Activated CD8-positive, alpha-beta memory T cell treated with anti-CD3 and anti-CD28 coated beads for 1 hour (primary cell): Measurements from ENCODE around the gene SKAP1.
"Not testable (repeated sequence)": the region's sequence is repeated elsewhere in the genome, so short reads cannot be mapped to it uniquely, and the experiment has no call there.

ENCODE experiments used
- DNase-seq, 2 donors: peaks; one replicate each; pipeline ENCODE4 v3.0.0-alpha.2; 2020; ENCODE audit warnings: low read depth in 1 of 2; ENCODE audit errors: extremely low read depth in 1 of 2

SKAP1 gene

DNA sequence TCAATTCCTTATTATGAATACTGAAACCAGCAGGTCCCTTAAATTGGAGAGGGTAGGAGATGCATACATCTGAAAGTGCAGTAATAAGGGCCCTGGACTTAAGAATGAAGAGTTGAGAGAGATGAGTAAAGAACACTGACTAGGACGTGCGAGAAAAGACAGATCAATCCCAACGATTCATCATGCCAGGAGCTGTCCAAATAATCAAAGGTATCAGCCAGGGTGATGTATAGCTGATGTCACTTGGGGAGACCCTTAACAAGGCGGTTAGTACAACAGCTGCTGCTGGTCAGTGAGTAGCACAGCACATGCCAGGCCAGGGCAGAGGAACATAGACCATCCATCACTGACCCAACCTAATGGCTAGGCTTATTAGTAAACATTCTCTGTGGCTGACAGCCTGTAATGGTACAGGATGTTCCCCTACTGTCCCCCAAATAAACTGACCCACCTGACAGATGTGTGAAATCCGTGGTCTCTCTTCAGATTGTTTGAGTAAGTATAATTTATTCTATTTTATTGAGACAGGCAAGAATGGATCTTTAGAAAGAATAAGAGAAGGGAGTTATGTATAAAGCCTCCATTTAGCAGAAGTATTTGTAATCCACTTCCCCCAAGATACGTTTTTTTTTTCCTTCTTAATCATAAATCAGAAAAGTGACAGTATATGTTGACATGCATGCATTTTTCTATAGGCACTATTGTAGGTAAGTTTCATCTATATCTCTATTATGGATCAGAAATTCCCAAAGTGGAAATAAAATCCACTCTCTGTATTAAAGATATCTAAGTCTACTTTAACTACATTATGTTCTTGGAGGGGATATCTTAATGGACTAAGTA, 204.1 kb downstream of the SKAP1 start:
- no peak for DNase-seq

DNA sequence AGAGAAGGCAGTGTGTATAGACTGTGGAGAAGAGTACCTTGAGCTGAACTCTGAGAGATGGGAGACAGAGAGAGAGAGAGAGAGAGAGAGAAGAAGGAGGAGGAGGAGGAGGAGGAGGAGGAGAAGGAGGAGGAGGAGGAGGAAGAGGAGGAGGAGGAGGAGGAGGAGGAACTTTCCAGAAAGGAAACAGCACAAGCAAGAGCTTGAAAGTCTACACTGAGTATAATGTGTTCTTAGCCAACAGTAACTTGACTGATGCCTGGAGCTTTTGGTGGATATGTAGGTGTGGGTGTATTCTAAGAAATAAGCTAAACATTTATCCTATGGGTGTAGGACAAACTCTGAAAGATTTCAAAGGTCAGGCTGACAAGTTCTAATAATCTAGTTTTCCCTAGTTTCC, 206.1 kb downstream of the SKAP1 start:
- DNase-seq, result no peak

DNA sequence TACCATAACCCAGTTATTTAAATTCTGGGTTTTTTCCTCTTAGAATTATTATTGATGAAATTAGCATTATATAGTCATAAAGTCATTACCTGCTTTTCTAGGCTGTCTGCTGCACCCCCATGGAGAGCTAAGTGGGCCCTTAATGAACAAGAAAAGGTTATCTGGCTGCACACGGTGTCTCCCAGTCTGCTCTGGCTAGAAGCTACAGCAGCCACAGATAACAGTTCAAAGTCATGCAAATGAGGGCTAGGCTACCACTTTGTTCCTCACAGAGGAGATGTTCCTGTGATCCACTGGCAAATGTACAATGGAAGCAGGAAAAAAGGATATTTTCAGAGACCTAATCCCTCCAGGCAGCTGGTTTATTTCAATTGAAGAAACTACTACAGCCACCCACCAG, 210.4 kb downstream of the SKAP1 start:
- no peak for DNase-seq

DNA sequence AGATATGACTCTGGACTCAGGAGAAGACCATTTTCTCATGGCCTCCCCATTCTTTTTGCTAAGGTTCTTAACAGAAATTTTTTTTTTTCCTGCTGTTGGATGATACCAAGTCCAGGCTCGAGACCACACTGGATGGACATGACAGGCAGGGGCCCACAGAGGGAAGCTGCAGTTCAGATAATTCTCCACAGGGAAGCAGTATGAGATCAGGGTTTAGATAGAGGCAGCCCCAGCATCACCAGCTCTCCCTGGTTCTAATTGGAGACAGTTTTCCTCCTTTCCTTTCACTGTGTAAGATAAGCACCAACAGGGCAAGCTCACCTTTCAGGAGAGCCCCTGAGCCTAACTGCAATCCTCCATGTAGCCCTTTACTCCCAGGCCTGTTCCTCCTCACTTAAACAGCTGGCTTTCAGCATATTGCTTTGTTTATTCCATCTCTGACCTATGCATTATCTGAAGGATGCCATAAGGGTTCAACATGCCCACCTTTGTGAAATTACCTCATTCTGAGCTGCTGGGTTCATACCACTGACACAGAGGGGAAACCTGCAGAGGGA, 214.4 kb downstream of the SKAP1 start:
- no peak for DNase-seq

DNA sequence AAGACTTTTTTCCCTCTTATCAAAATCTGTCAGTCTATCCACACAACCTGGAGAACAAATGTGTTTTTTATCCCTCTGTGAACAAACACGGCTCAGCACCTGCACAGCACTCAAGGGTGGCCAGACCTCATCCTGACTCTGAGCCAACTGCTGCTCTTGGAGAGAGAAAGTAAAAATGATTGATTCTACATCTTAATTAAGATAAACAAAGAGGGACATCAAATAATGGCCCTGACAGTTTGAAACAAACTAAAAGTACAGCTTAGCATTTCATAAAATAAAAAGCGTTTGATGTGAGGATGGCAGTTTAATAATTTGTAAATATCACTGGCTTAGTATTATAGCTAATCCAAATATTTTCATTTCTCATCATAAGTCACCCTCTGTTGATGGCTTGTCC, 216.2 kb downstream of the SKAP1 start:
- DNase-seq, result no peak

DNA sequence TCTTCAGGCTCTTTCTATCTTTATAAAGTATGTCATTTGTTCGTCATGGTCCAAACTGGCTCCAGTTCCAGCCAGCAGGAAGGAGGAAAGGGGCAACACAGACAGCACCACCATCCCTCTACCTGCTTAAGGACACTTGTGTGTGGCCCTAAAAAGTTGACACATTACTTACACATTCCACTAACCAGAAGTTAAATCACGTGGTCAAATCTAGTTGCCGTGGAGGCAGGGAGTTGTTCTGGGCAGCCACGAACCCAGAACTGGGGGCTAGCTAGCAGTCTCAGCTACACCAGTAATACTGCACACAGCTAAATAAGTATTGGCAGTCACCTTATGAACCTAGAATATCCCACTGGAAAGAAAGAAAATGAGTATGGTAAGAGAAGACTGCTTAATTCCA, 218.2 kb downstream of the SKAP1 start:
- no peak for DNase-seq

DNA sequence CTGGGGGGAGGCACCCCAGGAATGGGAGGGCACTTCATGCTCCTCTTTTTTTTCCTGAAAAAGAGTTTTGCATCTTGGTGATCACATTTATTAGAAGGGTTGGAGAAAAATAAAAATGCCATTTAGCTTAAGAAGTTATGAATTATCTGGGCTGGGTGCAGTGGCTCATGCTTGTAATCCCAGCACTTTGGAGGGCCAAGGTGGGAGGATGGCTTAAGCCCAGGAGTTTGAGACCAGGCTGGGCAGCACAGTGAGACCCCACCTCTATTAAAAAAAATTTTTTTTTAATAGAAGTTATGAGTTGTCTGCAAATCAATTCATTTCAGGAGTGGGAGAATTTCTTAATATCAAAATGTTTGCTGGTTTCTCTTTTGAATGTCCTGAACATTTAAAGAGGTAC, 219.0 kb downstream of the SKAP1 start:
- no peak for DNase-seq

DNA sequence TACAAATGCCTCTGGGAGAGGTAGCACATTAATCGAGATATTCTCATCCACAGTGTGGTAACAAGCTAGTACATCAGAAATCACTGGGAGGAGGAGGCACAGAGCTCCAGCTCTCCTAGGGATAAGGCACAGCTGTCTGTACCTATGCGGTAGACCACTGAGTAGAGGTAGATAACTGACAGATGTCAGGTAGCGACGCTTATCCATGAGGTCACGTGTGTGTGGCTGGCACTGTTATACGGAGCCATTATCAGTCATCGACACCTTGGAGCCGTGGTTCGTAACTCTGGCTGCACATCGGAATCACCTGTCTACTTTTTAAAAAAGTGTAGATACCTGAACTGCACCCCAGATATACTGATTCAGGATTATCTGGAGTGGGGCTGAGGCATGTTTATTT, 220.0 kb downstream of the SKAP1 start:
- DNase-seq, result no peak

DNA sequence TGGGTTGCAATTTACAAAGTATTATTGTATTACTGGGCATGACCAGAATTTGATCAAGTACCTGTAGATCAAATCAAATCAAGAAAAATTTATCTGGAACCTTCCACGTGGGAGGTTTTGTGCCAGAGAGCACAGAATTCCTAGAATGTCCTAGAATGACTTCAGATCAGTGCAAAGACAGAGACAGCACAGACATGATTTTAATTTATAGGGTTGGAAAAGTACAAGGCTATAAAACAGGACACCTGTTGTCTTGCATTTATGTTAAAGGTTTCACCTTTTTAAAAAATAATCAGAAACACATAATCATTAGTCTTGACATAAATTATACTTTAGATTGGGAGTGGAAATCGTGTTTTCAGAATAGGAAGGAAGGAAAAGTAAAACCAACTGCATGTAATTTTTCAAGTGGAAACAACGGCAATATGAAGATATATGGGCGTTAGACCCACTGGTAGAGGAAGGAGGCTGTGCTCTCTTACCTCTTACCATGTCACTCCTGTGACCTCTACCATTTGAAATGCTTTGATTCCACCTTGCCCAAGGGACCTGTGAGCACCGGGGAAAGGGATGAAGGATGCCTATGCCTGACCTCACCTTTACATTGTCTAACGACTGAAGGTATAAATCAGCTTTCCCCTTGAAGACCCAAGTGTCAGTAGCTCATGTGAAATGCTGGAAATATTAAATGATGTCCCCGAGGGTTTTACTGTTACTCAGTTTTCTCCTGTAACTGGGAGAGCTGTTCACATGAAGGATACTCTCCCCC, 222.1 kb downstream of the SKAP1 start:
- DNase-seq, result no peak

DNA sequence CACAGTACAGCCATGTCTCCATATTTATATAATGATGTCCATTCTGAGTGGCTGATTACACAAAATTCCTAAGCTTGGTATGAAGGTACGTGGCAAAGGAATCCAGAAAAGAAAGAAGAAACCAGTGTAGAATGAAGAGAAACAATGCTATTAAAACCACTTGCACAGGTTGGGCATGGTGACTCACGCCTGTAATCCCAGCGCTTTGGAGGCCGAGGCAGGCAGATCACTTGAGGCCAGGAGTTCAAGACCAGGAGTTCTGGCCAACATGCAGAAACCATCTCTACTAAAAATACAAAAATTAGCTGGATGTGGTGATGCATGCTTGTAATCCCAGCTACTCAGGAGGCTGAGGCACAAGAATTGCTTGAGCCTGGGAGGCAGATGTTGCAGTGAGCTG, 223.0 kb downstream of the SKAP1 start:
- not testable (repeated sequence) for DNase-seq

DNA sequence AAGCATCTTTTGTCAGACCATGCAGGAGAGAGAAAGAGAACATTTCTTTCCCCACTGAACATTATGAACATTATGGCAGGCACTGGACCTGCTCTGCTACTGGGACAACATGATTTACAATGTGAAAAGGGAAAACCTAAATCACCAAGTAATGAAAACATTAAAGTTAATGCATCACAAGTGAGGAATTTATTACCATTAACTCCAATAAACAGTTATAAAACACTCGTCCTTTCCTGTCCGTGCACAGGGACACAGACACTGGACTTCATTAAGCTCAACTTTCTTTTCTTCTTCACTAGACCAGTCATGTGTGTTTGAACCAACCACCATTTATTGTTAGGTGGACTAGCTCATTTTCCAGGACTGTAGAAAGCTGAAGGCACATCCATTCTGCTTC, 227.1 kb downstream of the SKAP1 start:
- no peak for DNase-seq

DNA sequence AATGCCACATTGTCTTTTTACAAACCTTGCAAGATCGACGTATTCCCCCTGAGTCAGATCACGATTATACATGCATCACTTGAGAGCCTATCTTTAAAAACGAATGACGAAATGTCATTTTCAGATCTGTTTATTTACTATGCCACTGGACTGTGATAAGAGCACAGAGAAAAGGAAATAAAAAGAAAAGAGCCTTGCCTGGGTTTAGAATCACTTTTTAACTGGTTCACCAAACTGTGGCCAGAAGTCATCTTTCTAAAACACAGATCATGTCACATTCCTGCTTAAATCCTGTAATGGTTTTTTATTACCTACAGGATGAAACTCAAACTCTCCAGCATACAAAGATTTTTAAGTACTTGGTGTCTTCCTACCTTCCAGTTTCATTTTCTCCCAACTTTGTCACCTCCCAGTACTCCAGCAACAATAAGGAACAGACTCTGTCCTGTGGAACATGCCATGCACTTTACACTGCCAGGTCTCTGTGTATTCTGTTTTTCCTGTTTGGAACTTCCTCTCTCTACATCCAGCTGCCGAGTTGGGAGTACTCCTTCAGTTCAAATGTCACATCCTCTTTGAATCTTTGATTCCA, 231.0 kb downstream of the SKAP1 start:
- DNase-seq, result no peak

DNA sequence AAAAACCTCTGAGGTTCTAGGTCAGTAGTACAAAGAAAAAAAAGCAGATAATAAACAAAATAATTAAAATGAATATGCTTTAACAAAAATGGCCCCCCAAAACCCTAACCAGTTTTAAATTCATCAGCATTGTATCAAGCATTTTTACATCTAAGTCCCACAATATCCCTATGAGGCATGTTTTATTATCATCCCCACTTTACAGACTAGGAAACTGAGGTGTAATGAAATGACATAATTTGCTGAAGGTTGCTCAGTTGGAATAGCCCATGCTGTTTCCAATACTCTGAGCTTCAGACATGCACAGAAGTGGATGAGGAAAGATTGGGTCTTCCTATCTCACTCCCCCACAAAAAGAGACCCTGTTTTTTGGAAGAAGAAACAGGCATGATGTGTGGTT, 234.1 kb downstream of the SKAP1 start:
- DNase-seq, result no peak

DNA sequence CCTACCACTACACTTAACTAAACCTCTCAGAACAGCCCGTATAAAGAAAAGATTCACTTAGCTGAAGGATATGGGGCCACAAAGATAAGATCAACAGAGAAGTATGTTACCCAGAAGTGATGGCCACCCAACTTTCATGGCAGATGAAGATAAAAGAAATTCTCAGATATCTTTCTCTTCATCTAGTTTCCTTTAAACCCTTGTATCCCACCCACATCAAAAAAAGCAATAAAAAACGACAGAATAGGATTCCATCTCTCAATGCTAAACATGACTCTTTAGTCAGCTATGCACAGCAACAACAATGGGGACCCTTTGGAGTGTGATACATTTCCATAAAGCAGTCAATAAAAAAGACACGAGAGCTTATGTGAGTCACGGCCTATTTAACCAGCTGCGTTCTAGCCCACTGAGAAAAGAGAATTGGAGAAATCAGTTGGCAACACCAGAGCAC, 235.9 kb downstream of the SKAP1 start:
- no peak for DNase-seq

DNA sequence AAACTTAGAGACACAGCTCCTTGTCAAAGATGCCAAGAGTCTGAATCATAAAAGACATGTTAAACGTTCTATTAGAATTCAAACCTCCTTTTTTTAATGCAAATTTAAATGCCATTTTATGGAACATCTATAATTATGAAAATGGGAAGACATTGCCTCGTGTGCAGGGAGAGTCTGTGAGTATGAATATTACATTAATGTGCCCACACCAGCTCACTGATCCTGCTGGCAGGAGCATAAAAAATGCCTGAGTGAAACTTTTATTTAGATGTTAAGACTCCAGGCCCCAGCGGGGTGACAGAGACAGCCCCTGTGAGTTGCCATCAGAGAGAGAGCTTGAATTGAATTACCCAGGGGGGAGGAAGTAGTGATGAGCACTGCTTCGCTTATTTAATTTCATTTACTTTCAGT, 237.7 kb downstream of the SKAP1 start:
- no peak for DNase-seq

DNA sequence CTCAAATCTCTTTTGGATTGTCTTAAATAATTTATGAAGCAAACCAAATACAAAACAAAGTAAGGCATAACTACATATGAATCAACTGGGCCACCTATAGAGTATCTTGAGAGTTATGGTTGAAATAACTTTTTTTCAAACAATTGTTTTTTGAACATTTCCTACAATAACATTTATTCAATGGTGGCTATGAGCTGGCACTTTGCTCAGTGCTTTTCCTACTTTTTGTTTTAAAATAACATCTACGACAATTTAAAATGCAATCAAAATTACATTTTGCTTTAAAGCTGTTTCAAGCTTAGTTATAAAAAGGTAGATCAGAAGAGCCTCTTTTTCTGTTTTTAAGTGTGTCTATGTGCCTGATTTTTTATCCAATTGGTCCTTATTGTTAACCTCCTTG, 238.7 kb downstream of the SKAP1 start:
- DNase-seq, result no peak

DNA sequence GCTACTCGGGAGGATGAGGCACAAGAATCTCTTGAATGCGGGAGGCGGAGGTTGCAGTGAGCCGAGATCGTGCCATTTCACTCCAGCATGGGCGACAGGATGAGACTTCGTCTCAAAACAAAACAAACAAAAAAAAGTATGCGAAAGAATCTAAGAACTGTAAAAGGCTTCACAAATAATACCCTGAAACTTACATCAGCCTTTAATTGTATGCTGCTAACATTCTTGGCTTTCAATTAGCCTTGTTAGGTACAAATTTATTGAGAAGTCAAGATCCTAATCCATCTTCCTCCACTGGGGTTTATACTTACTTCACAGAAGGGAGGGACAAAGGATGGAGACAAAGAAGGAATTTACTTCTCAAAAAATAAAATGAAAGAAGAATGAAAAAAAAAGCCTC, 239.1 kb downstream of the SKAP1 start:
- DNase-seq, result no peak

DNA sequence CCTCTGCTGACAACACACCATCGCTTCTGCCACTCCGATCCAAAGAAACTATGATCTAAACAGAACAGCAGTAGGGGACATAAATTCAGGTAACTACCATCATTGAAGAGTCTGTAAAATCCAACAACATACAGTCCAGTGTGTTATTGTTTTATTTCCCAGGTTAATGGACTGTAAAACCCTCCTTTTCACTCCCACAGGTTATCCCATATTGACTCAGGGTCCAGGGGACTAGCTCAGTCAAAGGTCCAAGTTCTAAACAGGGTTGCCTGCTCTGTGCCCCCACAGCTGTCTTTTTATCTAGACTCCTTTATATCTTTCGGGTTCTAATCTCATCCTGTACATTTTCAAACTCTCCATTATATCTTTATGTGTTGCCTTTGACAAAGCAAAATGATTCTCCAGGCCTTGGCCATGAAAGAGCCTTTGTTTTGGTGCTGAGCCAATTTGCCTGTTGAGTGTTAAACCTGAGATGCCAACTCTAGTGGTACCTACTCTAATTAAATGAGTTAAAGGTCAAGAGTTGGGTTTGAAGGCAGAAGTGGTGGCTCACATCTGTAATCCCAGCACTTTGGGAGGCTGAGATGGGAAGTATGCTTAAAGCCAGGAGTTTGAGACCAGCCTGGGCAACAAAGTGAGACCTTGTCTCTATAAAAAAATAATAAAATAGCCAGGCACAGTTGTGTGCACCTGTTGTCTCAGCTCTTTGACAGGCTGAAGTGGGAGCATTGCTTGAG, 242.0 kb downstream of the SKAP1 start:
- no peak for DNase-seq

DNA sequence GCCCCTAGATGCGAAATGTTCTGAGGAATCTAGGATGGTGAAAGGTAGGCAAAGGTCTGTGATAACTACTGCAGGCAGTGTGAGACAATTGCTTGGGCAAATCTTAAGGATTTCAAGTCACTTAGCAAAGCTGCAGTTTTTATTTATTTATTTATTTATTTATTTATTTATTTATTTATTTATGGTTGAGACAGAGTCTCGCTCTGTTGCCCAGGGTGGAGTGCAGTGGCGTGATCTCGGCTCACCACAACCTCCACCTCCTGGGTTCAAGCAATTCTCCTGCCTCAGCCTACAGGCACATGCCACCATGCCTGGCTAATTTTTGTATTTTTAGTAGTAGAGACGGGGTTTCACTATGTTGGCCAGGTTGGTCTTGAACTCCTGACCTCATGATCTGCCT, 243.7 kb downstream of the SKAP1 start:
- not testable (repeated sequence) for DNase-seq

DNA sequence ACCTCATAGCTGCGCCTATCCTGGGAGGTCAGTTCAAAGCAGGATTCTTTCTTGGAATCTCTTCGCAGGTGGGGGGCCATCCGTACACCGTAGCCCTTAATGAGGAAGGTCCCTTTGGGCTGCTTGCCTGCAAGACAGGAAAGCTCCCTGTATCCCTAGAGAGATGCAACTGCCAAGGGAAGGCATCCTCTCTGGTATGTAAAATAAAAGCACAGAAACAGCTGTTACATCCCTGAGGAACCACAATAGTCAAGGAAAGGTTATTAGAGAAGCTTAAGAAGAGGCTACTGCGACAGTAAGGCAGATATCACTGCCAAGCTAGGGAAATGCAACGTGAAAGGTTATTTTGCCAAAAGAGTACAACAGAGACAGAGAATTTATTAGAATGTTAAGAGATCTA, 245.3 kb downstream of the SKAP1 start:
- DNase-seq, result no peak

DNA sequence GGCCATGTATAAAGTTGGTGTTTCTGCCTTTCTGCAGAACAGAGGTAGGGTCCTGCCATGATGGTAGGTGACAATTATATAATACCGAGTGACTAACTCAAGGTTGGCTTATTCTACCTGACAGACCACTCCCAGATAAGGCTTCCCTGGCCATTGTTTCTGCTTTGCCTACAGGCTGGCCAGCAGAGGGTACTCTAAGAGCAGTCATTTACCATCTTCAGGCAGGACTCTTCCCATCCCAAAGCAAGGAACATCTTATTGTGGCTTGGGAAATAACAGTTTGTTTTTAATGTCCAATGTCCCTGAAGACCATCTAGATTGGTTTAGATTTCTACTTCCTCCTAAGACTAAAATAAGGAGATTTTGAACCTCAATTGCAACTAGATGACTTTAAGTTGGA, 248.4 kb downstream of the SKAP1 start:
- DNase-seq, result no peak
